GM12891 (cell line): ENCODE measurements around the gene DCUN1D4.

Source experiments
- POLR2A ChIP-seq: IDR thresholded peaks from 2 replicates; pipeline ENCODE4 v1.6.1; 2011; ENCODE audit warnings: low read depth, low read length, control low read depth
- POLR2AphosphoS5 ChIP-seq: IDR thresholded peaks from 2 replicates; pipeline ENCODE4 v1.6.1; 2011; ENCODE audit warnings: low read depth, low read length, control low read depth

GRCh38 chr4:51835079-51835478, 7.9 kb upstream of the DCUN1D4 start:
- TF ChIP-seq POLR2A (no peak), POLR2AphosphoS5 (no peak)
